PC-9 (cell line): ENCODE data around the gene SLC44A1.

Experiments used
- EZH2 ChIP-seq: fragments of 200-600 bp; sonication (generic); IDR thresholded peaks from 2 replicates; pipeline ENCODE4 v1.8.0; 2017; ENCODE audit warnings: antibody characterized with exemption, low read depth
- TF ChIP-seq, protein P1 (sequence below): fragments of 200-600 bp; sonication (generic); conservative IDR thresholded peaks from 2 replicates; pipeline ENCODE4 v1.6.1; 2017; ENCODE audit warnings: mixed run types, antibody characterized with exemption, mild to moderate bottlenecking, moderate library complexity

DNA sequence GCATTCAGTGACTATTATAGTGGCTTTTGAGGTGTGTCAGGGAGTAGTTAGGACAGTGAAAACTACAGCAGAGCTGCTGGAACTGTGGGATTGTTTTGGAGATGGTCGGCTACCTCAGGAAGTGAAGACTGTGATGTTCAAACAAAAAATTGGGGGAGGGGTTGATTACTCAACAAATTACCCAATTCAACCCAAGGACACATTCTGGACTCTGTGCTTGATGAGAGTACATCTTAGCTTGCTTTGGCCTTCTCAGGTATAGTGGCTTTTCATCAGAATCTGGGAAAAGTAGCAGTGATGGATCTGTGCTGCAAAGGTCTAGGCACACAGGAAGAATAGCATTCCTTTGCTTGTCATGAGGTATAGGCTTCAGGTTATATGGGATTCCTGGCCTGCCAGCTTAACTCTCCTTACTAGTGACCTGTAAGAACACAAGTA is 47.0 kb downstream of the SLC44A1 start:
- TF ChIP-seq, protein P1, sequence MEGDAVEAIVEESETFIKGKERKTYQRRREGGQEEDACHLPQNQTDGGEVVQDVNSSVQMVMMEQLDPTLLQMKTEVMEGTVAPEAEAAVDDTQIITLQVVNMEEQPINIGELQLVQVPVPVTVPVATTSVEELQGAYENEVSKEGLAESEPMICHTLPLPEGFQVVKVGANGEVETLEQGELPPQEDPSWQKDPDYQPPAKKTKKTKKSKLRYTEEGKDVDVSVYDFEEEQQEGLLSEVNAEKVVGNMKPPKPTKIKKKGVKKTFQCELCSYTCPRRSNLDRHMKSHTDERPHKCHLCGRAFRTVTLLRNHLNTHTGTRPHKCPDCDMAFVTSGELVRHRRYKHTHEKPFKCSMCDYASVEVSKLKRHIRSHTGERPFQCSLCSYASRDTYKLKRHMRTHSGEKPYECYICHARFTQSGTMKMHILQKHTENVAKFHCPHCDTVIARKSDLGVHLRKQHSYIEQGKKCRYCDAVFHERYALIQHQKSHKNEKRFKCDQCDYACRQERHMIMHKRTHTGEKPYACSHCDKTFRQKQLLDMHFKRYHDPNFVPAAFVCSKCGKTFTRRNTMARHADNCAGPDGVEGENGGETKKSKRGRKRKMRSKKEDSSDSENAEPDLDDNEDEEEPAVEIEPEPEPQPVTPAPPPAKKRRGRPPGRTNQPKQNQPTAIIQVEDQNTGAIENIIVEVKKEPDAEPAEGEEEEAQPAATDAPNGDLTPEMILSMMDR = no peak
- no peak for TF ChIP-seq EZH2
